IgD-negative memory B cell (primary cell): ENCODE measurements around the gene LMAN1L. TPM values are rescaled to one million over a fixed set of nuclear protein-coding genes. Genes with fewer than 3 reads are reported as not detected.

Experiments used
- H3K27ac Mint-ChIP-seq, 3 donors: one replicate each; pipeline ENCODE4 v1.8.0; 2020 to 2022; ENCODE audit warnings: mild to moderate bottlenecking in 3 of 3, mixed read lengths in 3 of 3, moderate library complexity in 1 of 3
- H3K27me3 Mint-ChIP-seq: one replicate; pipeline ENCODE4 v1.8.0; 2021; ENCODE audit warnings: mixed read lengths
- H3K36me3 Mint-ChIP-seq: one replicate; pipeline ENCODE4 v1.8.0; 2020; ENCODE audit warnings: mild to moderate bottlenecking, mixed read lengths
- H3K4me1 Mint-ChIP-seq, 3 donors: one replicate each; pipeline ENCODE4 v1.8.0; 2020 to 2022; ENCODE audit warnings: mixed read lengths in 3 of 3, mild to moderate bottlenecking in 1 of 3
- H3K4me3 Mint-ChIP-seq, 4 donors: one replicate each; pipeline ENCODE4 v1.8.0; 2020 to 2022; ENCODE audit warnings: mild to moderate bottlenecking in 4 of 4, mixed read lengths in 4 of 4, moderate library complexity in 3 of 4
- H3K9me3 Mint-ChIP-seq, 3 donors: one replicate each; pipeline ENCODE4 v1.8.0; 2020 to 2021; ENCODE audit warnings: mixed read lengths in 3 of 3, mild to moderate bottlenecking in 1 of 3
- polyA plus RNA-seq: library from polyadenylated mRNA; unstranded; fragments of 300-500 nt; fragmentation: Illumina TruSeq; gene quantifications from one replicate; pipeline ENCODE4 v1.2.3, GENCODE V29; 2021

The LMAN1L gene
- polyA plus RNA-seq, 1 donor from 2014 or later: not detected

GRCh38 chr15:74794970-74795349 is 17.7 kb upstream of the LMAN1L start:
- H3K36me3 Mint-ChIP-seq: peaks cover 13% of the 10 kb centered on the region
- H3K27me3 Mint-ChIP-seq: peaks cover 3% of the 10 kb centered on the region
- H3K4me1 Mint-ChIP-seq: peaks cover 66 to 72% (median 66%) of the 10 kb centered on the region in 3 donors
- H3K9me3 Mint-ChIP-seq: no peaks in the 10 kb centered on the region
- peak overlapping the region; percentile 47 to 90 (median 86) for H3K27ac Mint-ChIP-seq
- peak overlapping the region in 3 of 4 donors; percentile 57 to 87 (median 84) for H3K4me3 Mint-ChIP-seq

DNA sequence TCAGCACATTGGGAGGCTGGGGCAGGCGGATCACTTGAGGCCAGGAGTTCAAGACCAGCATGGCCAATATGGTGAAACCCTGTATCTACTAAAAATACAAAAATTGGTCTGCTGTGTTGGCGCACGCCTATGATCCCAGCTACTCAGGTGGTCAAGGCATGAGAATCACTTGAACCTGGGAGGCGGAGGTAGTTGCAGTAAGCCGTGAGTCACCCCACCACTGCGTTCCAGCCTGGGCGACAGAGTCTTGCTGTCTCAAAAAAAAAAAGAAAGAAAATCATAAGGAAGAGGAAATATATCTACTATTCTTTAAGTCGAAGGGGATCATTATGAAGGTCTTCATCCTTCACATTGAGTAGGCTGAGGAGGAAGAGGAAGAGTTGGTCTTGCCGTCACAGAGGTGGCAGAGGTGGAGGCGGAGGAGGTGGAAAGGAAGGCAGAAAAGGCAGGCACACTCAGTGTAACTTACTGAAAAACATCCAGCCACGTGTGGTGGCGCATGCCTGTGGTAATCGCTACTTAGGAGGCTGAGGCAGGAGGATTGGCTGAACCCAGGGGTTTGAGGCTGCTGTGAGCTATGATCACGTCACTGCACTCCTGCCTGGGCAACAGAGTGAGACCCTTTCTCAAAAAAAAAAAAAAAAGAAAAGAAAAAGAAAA is 16.5 kb upstream of the LMAN1L start:
- Mint-ChIP-seq H3K36me3 (peaks cover 13% of the 10 kb centered on the region), H3K4me3 (peak overlapping the region; percentile 47 to 90 (median 72)), H3K4me1 (peaks cover 66 to 69% (median 68%) of the 10 kb centered on the region in 3 donors), H3K9me3 (no peaks in the 10 kb centered on the region), H3K27me3 (no peaks in the 10 kb centered on the region), H3K27ac (peak overlapping the region; percentile 47 to 99 (median 86))

- peak overlapping the region; percentile 90 to 96 (median 92) for H3K27ac Mint-ChIP-seq
- H3K9me3 Mint-ChIP-seq: no peaks in the 10 kb centered on the region
- peaks cover 46 to 49% (median 46%) of the 10 kb centered on the region in 3 donors for H3K4me1 Mint-ChIP-seq
- no peaks in the 10 kb centered on the region for H3K27me3 Mint-ChIP-seq
- peak overlapping the region in 3 of 4 donors; percentile 79 to 93 (median 86) for H3K4me3 Mint-ChIP-seq
- peaks cover 4% of the 10 kb centered on the region for H3K36me3 Mint-ChIP-seq
Observed at GRCh38 chr15:74798388-74799254, 14.0 kb upstream of the LMAN1L start.

GRCh38 chr15:74799255-74799855 is 13.3 kb upstream of the LMAN1L start:
- Mint-ChIP-seq H3K36me3 (peaks cover 4% of the 10 kb centered on the region), H3K27ac (peak overlapping the region; percentile 90 to 96 (median 96)), H3K9me3 (no peaks in the 10 kb centered on the region), H3K4me1 (peaks cover 45 to 47% (median 47%) of the 10 kb centered on the region in 3 donors), H3K27me3 (no peaks in the 10 kb centered on the region), H3K4me3 (peak overlapping the region; percentile 57 to 85 (median 80))

DNA sequence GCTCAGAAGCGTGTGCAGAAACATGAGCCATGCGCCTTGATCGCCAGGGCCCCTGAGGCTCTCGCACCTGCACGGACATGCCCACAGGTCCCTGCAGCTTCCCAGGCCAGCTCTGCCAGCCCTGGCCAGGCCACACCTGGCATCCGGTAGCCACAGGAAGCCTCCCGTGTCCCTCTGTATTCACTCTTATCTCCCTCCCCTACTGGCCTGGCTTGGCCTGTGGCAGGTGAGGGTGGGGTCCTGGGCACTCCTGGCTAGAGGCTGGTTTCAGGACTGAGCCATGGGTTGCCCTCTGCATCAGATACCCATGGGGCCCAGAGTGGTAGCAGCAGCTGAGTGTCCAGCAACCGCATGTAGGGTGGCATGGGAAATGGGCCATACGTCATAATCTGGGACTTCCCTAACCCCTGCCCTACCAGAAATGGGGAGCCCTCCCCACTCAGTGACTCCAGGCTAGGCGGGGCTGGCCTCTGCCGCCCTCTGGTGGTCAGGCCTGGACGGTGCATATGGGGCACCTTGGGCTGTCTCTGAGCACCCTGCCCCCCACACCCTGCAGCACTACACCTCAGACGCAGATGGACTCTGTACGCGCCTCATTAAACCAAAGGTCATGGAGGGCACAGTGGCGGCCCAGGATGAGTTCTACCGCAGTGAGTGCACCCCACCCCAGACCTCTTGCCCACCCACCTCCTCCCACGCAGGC is 12.6 kb upstream of the LMAN1L start:
- Mint-ChIP-seq H3K9me3 (no peaks in the 10 kb centered on the region), H3K27me3 (no peaks in the 10 kb centered on the region), H3K27ac (peak overlapping the region; percentile 82 to 96 (median 96)), H3K4me1 (peaks cover 41 to 45% (median 42%) of the 10 kb centered on the region in 3 donors), H3K36me3 (peaks cover 4% of the 10 kb centered on the region), H3K4me3 (peak overlapping the region; percentile 16 to 85 (median 80))

DNA sequence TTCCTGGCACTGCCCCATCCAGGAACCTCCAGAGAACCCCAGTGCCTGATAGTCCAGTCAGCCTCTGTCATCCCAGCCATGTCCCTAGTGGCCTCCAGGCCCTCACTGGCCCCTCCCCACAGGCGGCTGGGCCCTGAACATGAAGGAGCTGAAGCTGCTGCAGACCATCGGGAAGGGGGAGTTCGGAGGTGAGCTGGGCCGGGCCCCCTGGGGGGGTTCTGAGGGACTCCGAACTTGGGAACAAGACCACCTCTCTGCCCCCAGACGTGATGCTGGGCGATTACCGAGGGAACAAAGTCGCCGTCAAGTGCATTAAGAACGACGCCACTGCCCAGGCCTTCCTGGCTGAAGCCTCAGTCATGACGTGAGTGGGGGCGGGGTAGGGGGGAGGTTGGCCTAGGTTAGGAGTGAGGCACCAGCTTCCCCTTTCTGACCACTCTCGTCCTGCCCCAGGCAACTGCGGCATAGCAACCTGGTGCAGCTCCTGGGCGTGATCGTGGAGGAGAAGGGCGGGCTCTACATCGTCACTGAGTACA is 12.0 kb upstream of the LMAN1L start:
- H3K36me3 Mint-ChIP-seq: peaks cover 4% of the 10 kb centered on the region
- H3K4me3 Mint-ChIP-seq: peak overlapping the region in 2 of 4 donors; percentile 79 to 83
- H3K9me3 Mint-ChIP-seq: no peaks in the 10 kb centered on the region
- no peaks in the 10 kb centered on the region for H3K27me3 Mint-ChIP-seq
- peak overlapping the region in 2 of 3 donors; percentile 82 to 96 for H3K27ac Mint-ChIP-seq
- H3K4me1 Mint-ChIP-seq: peaks cover 35 to 40% (median 38%) of the 10 kb centered on the region in 3 donors

DNA sequence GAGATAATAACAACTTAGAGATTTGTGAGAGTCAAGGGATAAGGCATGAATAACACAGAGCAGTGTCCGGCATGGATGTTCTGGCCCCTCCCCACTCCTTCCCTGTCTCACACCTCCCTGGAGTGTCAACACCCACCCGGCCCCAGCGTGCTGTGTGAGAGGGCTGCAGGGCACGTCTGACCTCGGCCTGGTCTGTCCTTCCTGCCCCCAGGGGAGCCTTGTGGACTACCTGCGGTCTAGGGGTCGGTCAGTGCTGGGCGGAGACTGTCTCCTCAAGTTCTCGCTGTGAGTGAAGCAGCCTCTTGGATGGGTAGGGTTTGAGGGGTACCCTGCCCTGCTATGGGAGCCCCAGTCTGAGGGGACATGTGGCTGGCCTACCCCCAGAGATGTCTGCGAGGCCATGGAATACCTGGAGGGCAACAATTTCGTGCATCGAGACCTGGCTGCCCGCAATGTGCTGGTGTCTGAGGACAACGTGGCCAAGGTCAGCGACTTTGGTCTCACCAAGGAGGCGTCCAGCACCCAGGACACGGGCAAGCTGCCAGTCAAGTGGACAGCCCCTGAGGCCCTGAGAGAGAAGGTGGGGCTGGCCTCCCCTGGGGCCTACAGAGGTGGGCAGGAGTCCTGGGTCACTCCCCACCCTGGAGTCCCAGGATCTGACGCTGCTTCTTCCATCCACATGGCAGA is 11.2 kb upstream of the LMAN1L start:
- Mint-ChIP-seq H3K4me3 (peak overlapping the region in 2 of 4 donors; percentile 51 to 83), H3K27ac (peak overlapping the region in 2 of 3 donors; percentile 5 to 96), H3K9me3 (no peaks in the 10 kb centered on the region), H3K36me3 (no peaks in the 10 kb centered on the region), H3K27me3 (no peaks in the 10 kb centered on the region), H3K4me1 (peaks cover 28 to 35% (median 33%) of the 10 kb centered on the region in 3 donors)

- Mint-ChIP-seq H3K4me1 (peaks cover 26 to 38% (median 31%) of the 10 kb centered on the region in 3 donors), H3K27ac (peak overlapping the region in 1 of 3 donors; percentile 63), H3K9me3 (no peaks in the 10 kb centered on the region), H3K4me3 (no peak overlapping the region), H3K36me3 (no peaks in the 10 kb centered on the region), H3K27me3 (no peaks in the 10 kb centered on the region)
Observed at GRCh38 chr15:74802290-74802689, 10.3 kb upstream of the LMAN1L start.

DNA sequence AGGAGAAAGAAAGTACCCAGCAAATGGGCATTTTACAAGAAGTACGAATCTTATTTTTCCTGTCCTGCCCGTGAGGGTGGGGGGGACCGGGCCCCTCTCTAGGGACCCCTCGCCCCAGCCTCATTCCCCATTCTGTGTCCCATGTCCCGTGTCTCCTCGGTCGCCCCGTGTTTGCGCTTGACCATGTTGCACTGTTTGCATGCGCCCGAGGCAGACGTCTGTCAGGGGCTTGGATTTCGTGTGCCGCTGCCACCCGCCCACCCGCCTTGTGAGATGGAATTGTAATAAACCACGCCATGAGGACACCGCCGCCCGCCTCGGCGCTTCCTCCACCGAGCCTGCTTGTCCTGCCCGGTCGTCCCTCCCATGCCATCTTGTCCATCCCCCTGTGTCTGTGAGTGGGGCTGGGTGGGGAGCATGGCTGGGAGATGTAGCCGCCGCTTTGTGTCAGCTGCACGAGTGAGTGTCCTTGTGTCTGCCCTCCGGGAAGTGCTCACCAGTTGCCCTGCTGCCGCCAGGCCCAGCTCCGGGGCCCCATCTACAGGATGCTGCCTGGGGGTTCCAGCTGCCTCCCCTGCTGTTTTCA is 9.7 kb upstream of the LMAN1L start:
- H3K27me3 Mint-ChIP-seq: no peaks in the 10 kb centered on the region
- H3K4me3 Mint-ChIP-seq: no peak overlapping the region
- H3K36me3 Mint-ChIP-seq: no peaks in the 10 kb centered on the region
- peaks cover 26 to 35% (median 27%) of the 10 kb centered on the region in 3 donors for H3K4me1 Mint-ChIP-seq
- no peak overlapping the region for H3K27ac Mint-ChIP-seq
- H3K9me3 Mint-ChIP-seq: no peaks in the 10 kb centered on the region

DNA sequence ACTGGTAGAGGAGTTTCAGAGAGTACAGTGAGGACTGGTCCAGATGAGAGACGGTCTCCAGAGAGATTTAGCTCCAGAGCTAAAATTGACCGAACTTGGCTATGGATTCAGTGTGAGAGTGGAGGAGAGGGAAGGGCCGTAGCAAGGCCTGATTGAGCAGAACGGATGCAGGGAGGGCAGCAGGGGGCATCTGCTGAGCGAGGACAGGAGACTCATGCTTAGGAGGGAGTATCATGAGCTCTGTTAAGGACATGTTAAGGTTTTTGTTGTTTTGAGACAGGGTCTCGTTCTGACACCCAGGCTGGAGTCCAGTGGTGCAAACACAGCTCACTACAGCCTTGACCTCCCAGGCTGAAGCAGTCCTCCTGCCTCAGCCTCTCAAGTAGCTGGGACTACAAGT is 7.7 kb upstream of the LMAN1L start:
- H3K4me3 Mint-ChIP-seq: no peak overlapping the region
- H3K9me3 Mint-ChIP-seq: no peaks in the 10 kb centered on the region
- H3K27me3 Mint-ChIP-seq: no peaks in the 10 kb centered on the region
- peak overlapping the region in 1 of 3 donors; percentile 11 for H3K27ac Mint-ChIP-seq
- H3K4me1 Mint-ChIP-seq: peaks cover 22 to 31% (median 23%) of the 10 kb centered on the region in 3 donors
- H3K36me3 Mint-ChIP-seq: no peaks in the 10 kb centered on the region

- H3K4me1 Mint-ChIP-seq: peaks cover 18 to 29% (median 19%) of the 10 kb centered on the region in 3 donors
- H3K27me3 Mint-ChIP-seq: no peaks in the 10 kb centered on the region
- no peaks in the 10 kb centered on the region for H3K9me3 Mint-ChIP-seq
- peak overlapping the region; percentile 56 to 81 (median 77) for H3K27ac Mint-ChIP-seq
- H3K4me3 Mint-ChIP-seq: no peak overlapping the region
- no peaks in the 10 kb centered on the region for H3K36me3 Mint-ChIP-seq
Observed at GRCh38 chr15:74807282-74807681, 5.4 kb upstream of the LMAN1L start.

- peaks cover 18 to 29% (median 19%) of the 10 kb centered on the region in 3 donors for H3K4me1 Mint-ChIP-seq
- H3K4me3 Mint-ChIP-seq: peak overlapping the region in 1 of 4 donors; percentile 65
- H3K36me3 Mint-ChIP-seq: no peaks in the 10 kb centered on the region
- no peaks in the 10 kb centered on the region for H3K27me3 Mint-ChIP-seq
- H3K9me3 Mint-ChIP-seq: no peaks in the 10 kb centered on the region
- peak overlapping the region in 2 of 3 donors; percentile 76 to 86 for H3K27ac Mint-ChIP-seq
Observed at GRCh38 chr15:74808078-74808839, 4.4 kb upstream of the LMAN1L start.

DNA sequence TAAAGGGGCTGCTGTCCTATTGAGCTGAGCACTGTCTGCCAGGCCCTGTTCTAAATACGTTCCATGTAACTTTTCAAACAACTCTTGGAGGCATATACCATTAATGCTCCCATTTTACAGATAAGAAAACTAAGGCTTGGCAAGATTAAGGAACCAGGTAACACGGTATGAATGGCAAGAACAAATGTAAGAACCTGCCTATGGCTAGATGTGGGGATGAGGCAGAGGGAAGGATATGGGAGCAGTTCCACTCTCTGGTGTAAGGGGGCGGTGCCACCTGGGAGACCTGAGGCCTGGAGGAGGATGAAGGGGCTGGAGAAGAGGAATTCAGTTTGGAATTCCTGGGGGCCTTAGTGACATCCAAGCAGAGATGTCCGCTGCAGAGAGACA is 3.8 kb upstream of the LMAN1L start:
- Mint-ChIP-seq H3K4me3 (peak overlapping the region in 1 of 4 donors; percentile 40), H3K4me1 (peaks cover 18 to 32% (median 19%) of the 10 kb centered on the region in 3 donors), H3K36me3 (no peaks in the 10 kb centered on the region), H3K9me3 (no peaks in the 10 kb centered on the region), H3K27ac (peak overlapping the region in 1 of 3 donors; percentile 76), H3K27me3 (no peaks in the 10 kb centered on the region)
